Neural cell (in vitro differentiated cells): Measurements from ENCODE around the gene CXCL3.

Experiments
- EP300 ChIP-seq: fragments of 450-650 bp; conservative IDR thresholded peaks from 2 replicates; pipeline ENCODE4 v1.6.1; 2014; ENCODE audit warnings: antibody characterized with exemption, mild to moderate bottlenecking, moderate library complexity; ENCODE audit not compliant: poor library complexity, severe bottlenecking
- MXI1 ChIP-seq: fragments of 450-650 bp; conservative IDR thresholded peaks from 2 replicates; pipeline ENCODE4 v1.6.1; 2014; ENCODE audit warnings: antibody characterized with exemption, mild to moderate bottlenecking; ENCODE audit not compliant: poor library complexity, severe bottlenecking
- POLR2AphosphoS5 ChIP-seq: IDR thresholded peaks from 2 replicates; pipeline ENCODE4 v1.6.1; 2012
- RAD21 ChIP-seq: fragments of 450-650 bp; conservative IDR thresholded peaks from 2 replicates; pipeline ENCODE4 v1.6.1; 2014; ENCODE audit warnings: antibody characterized with exemption, mild to moderate bottlenecking, moderate library complexity
- TF ChIP-seq, protein P1 (sequence below): IDR thresholded peaks from 2 replicates; pipeline ENCODE4 v1.6.1; 2012; ENCODE audit warnings: borderline replicate concordance
- TF ChIP-seq, protein P2 (sequence below): fragments of 450-650 bp; IDR thresholded peaks from 2 replicates; pipeline ENCODE4 v1.5.1; 2014; ENCODE audit warnings: antibody characterized with exemption, mild to moderate bottlenecking, moderate library complexity; ENCODE audit not compliant: poor library complexity, severe bottlenecking

- TF ChIP-seq POLR2AphosphoS5 = no peak
- TF ChIP-seq, protein P1, sequence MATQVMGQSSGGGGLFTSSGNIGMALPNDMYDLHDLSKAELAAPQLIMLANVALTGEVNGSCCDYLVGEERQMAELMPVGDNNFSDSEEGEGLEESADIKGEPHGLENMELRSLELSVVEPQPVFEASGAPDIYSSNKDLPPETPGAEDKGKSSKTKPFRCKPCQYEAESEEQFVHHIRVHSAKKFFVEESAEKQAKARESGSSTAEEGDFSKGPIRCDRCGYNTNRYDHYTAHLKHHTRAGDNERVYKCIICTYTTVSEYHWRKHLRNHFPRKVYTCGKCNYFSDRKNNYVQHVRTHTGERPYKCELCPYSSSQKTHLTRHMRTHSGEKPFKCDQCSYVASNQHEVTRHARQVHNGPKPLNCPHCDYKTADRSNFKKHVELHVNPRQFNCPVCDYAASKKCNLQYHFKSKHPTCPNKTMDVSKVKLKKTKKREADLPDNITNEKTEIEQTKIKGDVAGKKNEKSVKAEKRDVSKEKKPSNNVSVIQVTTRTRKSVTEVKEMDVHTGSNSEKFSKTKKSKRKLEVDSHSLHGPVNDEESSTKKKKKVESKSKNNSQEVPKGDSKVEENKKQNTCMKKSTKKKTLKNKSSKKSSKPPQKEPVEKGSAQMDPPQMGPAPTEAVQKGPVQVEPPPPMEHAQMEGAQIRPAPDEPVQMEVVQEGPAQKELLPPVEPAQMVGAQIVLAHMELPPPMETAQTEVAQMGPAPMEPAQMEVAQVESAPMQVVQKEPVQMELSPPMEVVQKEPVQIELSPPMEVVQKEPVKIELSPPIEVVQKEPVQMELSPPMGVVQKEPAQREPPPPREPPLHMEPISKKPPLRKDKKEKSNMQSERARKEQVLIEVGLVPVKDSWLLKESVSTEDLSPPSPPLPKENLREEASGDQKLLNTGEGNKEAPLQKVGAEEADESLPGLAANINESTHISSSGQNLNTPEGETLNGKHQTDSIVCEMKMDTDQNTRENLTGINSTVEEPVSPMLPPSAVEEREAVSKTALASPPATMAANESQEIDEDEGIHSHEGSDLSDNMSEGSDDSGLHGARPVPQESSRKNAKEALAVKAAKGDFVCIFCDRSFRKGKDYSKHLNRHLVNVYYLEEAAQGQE = no peak
- TF ChIP-seq, protein P2, sequence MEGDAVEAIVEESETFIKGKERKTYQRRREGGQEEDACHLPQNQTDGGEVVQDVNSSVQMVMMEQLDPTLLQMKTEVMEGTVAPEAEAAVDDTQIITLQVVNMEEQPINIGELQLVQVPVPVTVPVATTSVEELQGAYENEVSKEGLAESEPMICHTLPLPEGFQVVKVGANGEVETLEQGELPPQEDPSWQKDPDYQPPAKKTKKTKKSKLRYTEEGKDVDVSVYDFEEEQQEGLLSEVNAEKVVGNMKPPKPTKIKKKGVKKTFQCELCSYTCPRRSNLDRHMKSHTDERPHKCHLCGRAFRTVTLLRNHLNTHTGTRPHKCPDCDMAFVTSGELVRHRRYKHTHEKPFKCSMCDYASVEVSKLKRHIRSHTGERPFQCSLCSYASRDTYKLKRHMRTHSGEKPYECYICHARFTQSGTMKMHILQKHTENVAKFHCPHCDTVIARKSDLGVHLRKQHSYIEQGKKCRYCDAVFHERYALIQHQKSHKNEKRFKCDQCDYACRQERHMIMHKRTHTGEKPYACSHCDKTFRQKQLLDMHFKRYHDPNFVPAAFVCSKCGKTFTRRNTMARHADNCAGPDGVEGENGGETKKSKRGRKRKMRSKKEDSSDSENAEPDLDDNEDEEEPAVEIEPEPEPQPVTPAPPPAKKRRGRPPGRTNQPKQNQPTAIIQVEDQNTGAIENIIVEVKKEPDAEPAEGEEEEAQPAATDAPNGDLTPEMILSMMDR = no peak
- no peak for TF ChIP-seq EP300
- TF ChIP-seq RAD21 = no peak
- no peak for TF ChIP-seq MXI1
Observed at GRCh38 chr4:74061430-74061829, 22.9 kb upstream of the CXCL3 start.
